Lung (tissue), 13 donors: Measurements from ENCODE around the gene EIF4ENIF1. TPM values are rescaled to one million over a fixed set of nuclear protein-coding genes. Genes with fewer than 3 reads are reported as not detected.

Experiments
- ATAC-seq: fragments of 200-7000 bp; cut with Tn5 transposase; one replicate; pipeline ENCODE4 v1.9.1; 2020; ENCODE audit warnings: moderate number of reproducible peaks; ENCODE audit not compliant: insufficient read depth, low FRiP score
- DNase-seq, 3 donors: peaks; one replicate each; pipeline ENCODE4 v3.0.0-alpha.2; 2013 to 2017
- H3K27ac ChIP-seq, 2 donors: one replicate each; pipeline ENCODE4 v1.5.1; 2013; ENCODE audit warnings: mild to moderate bottlenecking in 2 of 2, moderate library complexity in 2 of 2, control low read depth in 1 of 2, inconsistent platforms in 1 of 2, low read depth in 1 of 2, low read length in 1 of 2
- H3K27me3 ChIP-seq, 3 donors: one replicate each; pipeline ENCODE4 v1.5.1; 2013; ENCODE audit warnings: low read length in 2 of 3; ENCODE audit not compliant: control insufficient read depth in 3 of 3, insufficient read depth in 3 of 3
- H3K36me3 ChIP-seq, 4 donors: one replicate each; pipeline ENCODE4 v1.5.1; 2013; ENCODE audit warnings: low read length in 4 of 4, mild to moderate bottlenecking in 1 of 4, moderate library complexity in 1 of 4; ENCODE audit not compliant: control insufficient read depth in 4 of 4, insufficient read depth in 4 of 4
- H3K4me1 ChIP-seq, 5 donors: one replicate each; pipeline ENCODE4 v1.5.1; 2013; ENCODE audit warnings: low read length in 5 of 5, mild to moderate bottlenecking in 2 of 5, moderate library complexity in 1 of 5; ENCODE audit not compliant: control insufficient read depth in 5 of 5, insufficient read depth in 5 of 5
- H3K4me3 ChIP-seq: one replicate; pipeline ENCODE4 v1.5.1; 2013; ENCODE audit warnings: mild to moderate bottlenecking, control low read depth, moderate library complexity
- H3K9ac ChIP-seq, 2 donors: one replicate each; pipeline ENCODE4 v1.5.1; 2013; ENCODE audit warnings: low read length in 2 of 2, control low read depth in 1 of 2; ENCODE audit not compliant: insufficient read depth in 1 of 2
- H3K9me3 ChIP-seq, 4 donors: one replicate each; pipeline ENCODE4 v1.5.1; 2013; ENCODE audit warnings: low read length in 3 of 4, mild to moderate bottlenecking in 1 of 4, moderate library complexity in 1 of 4; ENCODE audit not compliant: control insufficient read depth in 4 of 4, insufficient read depth in 3 of 4
- WGBS, 2 donors: extraction: QIAGEN DNeasy Blood & Tissue Kit; methylation state at CpG; one replicate each; pipeline ENCODE4 v1.1.7; 2013; 5-methylcytosine and 5-hydroxymethylcytosine counted together
- polyA plus RNA-seq, 2 donors: library from polyadenylated mRNA; stranded (reverse); fragments of 200-250 nt; gene quantifications; one replicate each; pipeline ENCODE4 v1.2.1, GENCODE V29; 2013
- small RNA-seq: library from RNA; depleted of rRNA; stranded (forward); fragments of <200 nt; gene quantifications from one replicate; pipeline ENCODE3, GENCODE V24; 2014; ENCODE audit warnings: low replicate concordance
- total RNA-seq, 2 donors: library from RNA; depleted of rRNA in 1 of 2; stranded (reverse); fragments of >200 nt in 1 of 2; gene quantifications; one replicate each; pipeline ENCODE4 v1.2.1, GENCODE V29; 2014 to 2021
- TF ChIP-seq, protein P1 (sequence below): IDR thresholded peaks from 2 replicates; pipeline ENCODE4 v1.5.1; 2012; ENCODE audit warnings: mild to moderate bottlenecking; ENCODE audit errors: control extremely low read depth, extremely low read depth
- donor health status: control.
- donor health status: control.
- donor health status: Bipolar disorder and iron deficiency.
- donor health status: healthy.
- donor health status: DM: yes; HTN: yes; CAD: no.

The EIF4ENIF1 gene
- total and polyA plus RNA-seq, 4 donors = 9.3 to 25.5 (median 13.6) TPM

DNA sequence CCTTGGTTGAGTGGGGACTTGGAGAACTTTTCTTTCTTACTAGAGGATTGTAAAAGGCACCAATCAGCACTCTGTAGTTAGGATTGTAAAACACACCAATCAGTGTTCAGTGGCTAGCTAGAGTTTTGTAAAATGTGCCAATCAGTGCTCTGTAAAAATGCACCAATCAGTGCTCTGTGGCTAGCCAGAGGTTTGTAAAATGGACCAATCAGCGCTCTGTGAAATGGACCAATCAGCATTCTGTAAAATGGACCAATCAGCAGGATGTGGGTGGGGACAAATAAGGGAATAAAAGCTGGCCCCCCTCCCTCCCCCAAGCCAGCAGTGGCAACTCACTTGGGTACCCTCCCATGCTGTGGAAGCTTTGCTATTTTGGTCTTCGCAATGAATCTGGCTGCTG is 95.7 kb downstream of the EIF4ENIF1 start:
- Histone ChIP-seq H3K4me1 (peaks cover 0 to 13% (median 0%) of the 10 kb centered on the region in 5 donors), H3K36me3 (no peaks in the 10 kb centered on the region), H3K27me3 (no peaks in the 10 kb centered on the region), H3K27ac (no peak overlapping the region), H3K9me3 (peaks cover 0 to 2% (median 0%) of the 10 kb centered on the region in 4 donors), H3K4me3 (no peak overlapping the region), H3K9ac (no peak overlapping the region)
- WGBS, 2 donors = 96 to 99% methylated on average over 2 of the region's 2 CpGs
- TF ChIP-seq, protein P1, sequence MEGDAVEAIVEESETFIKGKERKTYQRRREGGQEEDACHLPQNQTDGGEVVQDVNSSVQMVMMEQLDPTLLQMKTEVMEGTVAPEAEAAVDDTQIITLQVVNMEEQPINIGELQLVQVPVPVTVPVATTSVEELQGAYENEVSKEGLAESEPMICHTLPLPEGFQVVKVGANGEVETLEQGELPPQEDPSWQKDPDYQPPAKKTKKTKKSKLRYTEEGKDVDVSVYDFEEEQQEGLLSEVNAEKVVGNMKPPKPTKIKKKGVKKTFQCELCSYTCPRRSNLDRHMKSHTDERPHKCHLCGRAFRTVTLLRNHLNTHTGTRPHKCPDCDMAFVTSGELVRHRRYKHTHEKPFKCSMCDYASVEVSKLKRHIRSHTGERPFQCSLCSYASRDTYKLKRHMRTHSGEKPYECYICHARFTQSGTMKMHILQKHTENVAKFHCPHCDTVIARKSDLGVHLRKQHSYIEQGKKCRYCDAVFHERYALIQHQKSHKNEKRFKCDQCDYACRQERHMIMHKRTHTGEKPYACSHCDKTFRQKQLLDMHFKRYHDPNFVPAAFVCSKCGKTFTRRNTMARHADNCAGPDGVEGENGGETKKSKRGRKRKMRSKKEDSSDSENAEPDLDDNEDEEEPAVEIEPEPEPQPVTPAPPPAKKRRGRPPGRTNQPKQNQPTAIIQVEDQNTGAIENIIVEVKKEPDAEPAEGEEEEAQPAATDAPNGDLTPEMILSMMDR = no peak
- no peak for ATAC-seq
- DNase-seq = no peak

Small RNAs within 50 kb of the gene (small RNA-seq; reads per million reads assigned to genes)
- gene AL096701.2 (not detected), gene RNU6-28P (not detected)

Other genes starting within 250 kb of the EIF4ENIF1 start
- gene PIK3IP1, start 197.4 kb downstream of the EIF4ENIF1 start, total RNA-seq = 10 to 100 TPM; 25.4 to 47.1 TPM
- 10 to 100 TPM; 11.5 to 34.0 TPM for gene PIK3IP1, start 197.4 kb downstream of the EIF4ENIF1 start, polyA plus RNA-seq
- gene PATZ1, start 143.5 kb downstream of the EIF4ENIF1 start, total RNA-seq = 10 to 100 TPM; 35.0 to 35.4 TPM
- 10 to 100 TPM; 12.6 to 24.2 TPM for gene PATZ1, start 143.5 kb downstream of the EIF4ENIF1 start, polyA plus RNA-seq
- 10 to 100 TPM; 43.3 to 47.1 TPM for gene DRG1, start 90.2 kb downstream of the EIF4ENIF1 start, total RNA-seq
- gene DRG1, start 90.2 kb downstream of the EIF4ENIF1 start, polyA plus RNA-seq = 10 to 100 TPM; 39.6 to 40.5 TPM
- gene SFI1, start 6.7 kb upstream of the EIF4ENIF1 start, total RNA-seq = 10 to 100 TPM; 34.2 to 46.0 TPM
- 10 to 100 TPM; 14.0 to 31.2 TPM for gene SFI1, start 6.7 kb upstream of the EIF4ENIF1 start, polyA plus RNA-seq
- 10 to 100 TPM; 25.7 to 94.6 TPM for gene PISD, start 172.4 kb upstream of the EIF4ENIF1 start, total RNA-seq
- 10 to 100 TPM; 35.2 to 58.4 TPM for gene PISD, start 172.4 kb upstream of the EIF4ENIF1 start, polyA plus RNA-seq